Neural progenitor cell (in vitro differentiated cells): ENCODE results near the gene WBP2.

Experiments used
- CTCF ChIP-seq: fragments of 200-600 bp; sonication (generic); IDR thresholded peaks from 2 replicates; pipeline ENCODE4 v1.5.1; 2017; ENCODE audit warnings: antibody characterized with exemption, mild to moderate bottlenecking
- EZH2 ChIP-seq: fragments of 200-600 bp; sonication (generic); IDR thresholded peaks from 2 replicates; pipeline ENCODE4 v1.6.1; 2017; ENCODE audit warnings: antibody characterized with exemption, mild to moderate bottlenecking, moderate library complexity
- EZH2phosphoT487 ChIP-seq: fragments of 200-600 bp; sonication (generic); IDR thresholded peaks from 2 replicates; pipeline ENCODE4 v1.6.1; 2017; ENCODE audit warnings: antibody characterized with exemption

GRCh38 chr17:75825149-75825552, 30.0 kb downstream of the WBP2 start:
- TF ChIP-seq EZH2: no peak
- no peak for TF ChIP-seq CTCF
- no peak for TF ChIP-seq EZH2phosphoT487
